Measurements from ENCODE around the gene CLEC6A.

DNA sequence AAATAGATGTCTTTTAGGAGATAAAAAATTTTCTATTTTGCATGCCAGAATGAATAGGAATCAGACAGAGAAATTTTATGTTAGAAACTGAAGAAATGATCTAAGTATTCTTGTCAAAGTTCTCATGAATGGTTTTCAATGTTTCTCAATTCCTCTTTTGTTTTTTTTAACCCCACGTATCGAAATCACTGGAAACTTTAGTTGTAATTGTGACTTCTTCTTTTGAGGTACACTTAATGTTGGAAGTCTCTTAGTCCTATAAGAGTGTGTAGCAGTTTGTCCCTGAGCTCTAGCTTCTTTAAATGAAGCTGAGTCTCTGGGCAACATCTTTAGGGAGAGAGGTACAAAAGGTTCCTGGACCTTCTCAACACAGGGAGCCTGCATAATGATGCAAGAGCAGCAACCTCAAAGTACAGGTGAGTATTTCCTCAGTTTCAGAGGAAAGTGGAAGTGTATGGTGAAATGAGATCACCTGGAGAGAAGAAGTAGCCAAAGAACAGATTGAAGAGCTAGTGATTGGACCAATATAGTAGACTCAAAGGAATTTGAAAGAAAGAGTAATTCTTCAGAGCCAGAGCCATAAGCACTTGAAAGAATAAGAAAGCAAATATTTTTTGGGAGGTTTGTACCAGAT, at the start of gene CLEC6A:
- TF ChIP-seq POLR2A (IDR thresholded peaks at IDR 0.05), result no peak
- TF ChIP-seq, protein P1, sequence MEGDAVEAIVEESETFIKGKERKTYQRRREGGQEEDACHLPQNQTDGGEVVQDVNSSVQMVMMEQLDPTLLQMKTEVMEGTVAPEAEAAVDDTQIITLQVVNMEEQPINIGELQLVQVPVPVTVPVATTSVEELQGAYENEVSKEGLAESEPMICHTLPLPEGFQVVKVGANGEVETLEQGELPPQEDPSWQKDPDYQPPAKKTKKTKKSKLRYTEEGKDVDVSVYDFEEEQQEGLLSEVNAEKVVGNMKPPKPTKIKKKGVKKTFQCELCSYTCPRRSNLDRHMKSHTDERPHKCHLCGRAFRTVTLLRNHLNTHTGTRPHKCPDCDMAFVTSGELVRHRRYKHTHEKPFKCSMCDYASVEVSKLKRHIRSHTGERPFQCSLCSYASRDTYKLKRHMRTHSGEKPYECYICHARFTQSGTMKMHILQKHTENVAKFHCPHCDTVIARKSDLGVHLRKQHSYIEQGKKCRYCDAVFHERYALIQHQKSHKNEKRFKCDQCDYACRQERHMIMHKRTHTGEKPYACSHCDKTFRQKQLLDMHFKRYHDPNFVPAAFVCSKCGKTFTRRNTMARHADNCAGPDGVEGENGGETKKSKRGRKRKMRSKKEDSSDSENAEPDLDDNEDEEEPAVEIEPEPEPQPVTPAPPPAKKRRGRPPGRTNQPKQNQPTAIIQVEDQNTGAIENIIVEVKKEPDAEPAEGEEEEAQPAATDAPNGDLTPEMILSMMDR (IDR thresholded peaks at IDR 0.05), result no peak
